GM18909 (cell line): ENCODE results near the gene TBC1D4.

Experiments
- ATAC-seq: cut with Tn5 transposase; IDR thresholded peaks from one replicate; pipeline ENCODE4 v1.9.1; 2021; ENCODE audit warnings: mild to moderate bottlenecking; ENCODE audit not compliant: unreplicated experiment, poor library complexity

Gene TBC1D4

GRCh38 chr13:75482070-75482819 is at the start of gene TBC1D4:
TSS of gene TBC1D4 (minus strand) at chr13:75482169. CDS start at chr13:75481767, 402 bp downstream.
- ATAC-seq: peak; percentile 81

- ATAC-seq: peak; percentile 48
Observed at GRCh38 chr13:75530549-75530961, 48.6 kb upstream of the TBC1D4 start.

- ATAC-seq: no peak
Observed at GRCh38 chr13:75521956-75522355, 40.0 kb upstream of the TBC1D4 start.

- no peak for ATAC-seq
Observed at GRCh38 chr13:75518439-75519088, 36.6 kb upstream of the TBC1D4 start.

- ATAC-seq: no peak
Observed at GRCh38 chr13:75514080-75514995, 32.4 kb upstream of the TBC1D4 start.

GRCh38 chr13:75513271-75513670 is 31.3 kb upstream of the TBC1D4 start:
- ATAC-seq: no peak

GRCh38 chr13:75512253-75512652 is 30.3 kb upstream of the TBC1D4 start:
- peak; percentile 93 for ATAC-seq

- no peak for ATAC-seq
Observed at GRCh38 chr13:75511051-75511625, 29.2 kb upstream of the TBC1D4 start.

GRCh38 chr13:75508002-75508548 is 26.1 kb upstream of the TBC1D4 start:
- no peak for ATAC-seq

- ATAC-seq: peak; percentile 38
Observed at GRCh38 chr13:75507027-75508001, 25.3 kb upstream of the TBC1D4 start.

GRCh38 chr13:75506018-75506417 is 24.0 kb upstream of the TBC1D4 start:
- no peak for ATAC-seq

GRCh38 chr13:75505327-75505726 is 23.4 kb upstream of the TBC1D4 start:
- ATAC-seq: no peak

- ATAC-seq: no peak
Observed at GRCh38 chr13:75495938-75496337, 14.0 kb upstream of the TBC1D4 start.

- ATAC-seq: no peak
Observed at GRCh38 chr13:75494491-75494890, 12.5 kb upstream of the TBC1D4 start.

- no peak for ATAC-seq
Observed at GRCh38 chr13:75493156-75493555, 11.2 kb upstream of the TBC1D4 start.

GRCh38 chr13:75492389-75492788 is 10.4 kb upstream of the TBC1D4 start:
- ATAC-seq: no peak

GRCh38 chr13:75491376-75491775 is 9.4 kb upstream of the TBC1D4 start:
- ATAC-seq: no peak

GRCh38 chr13:75489502-75490263 is 7.7 kb upstream of the TBC1D4 start:
- ATAC-seq: peak; percentile 87
